Transverse colon (tissue), 4 donors: ENCODE measurements around the gene LMAN1. TPM values are rescaled to one million over a fixed set of nuclear protein-coding genes. Genes with fewer than 3 reads are reported as not detected.

Experiments used
- DNase-seq: peaks from one replicate; pipeline ENCODE4 v3.0.0-alpha.2; 2019
- H3K27ac ChIP-seq, 4 donors: fragments of 200-600 bp; sonication (generic); 2 replicates each; pipeline ENCODE4 v1.5.1; 2016 to 2018; ENCODE audit warnings: inconsistent platforms in 4 of 4
- H3K27me3 ChIP-seq: fragments of 200-600 bp; sonication (generic); 2 replicates; pipeline ENCODE4 v1.5.1; 2017; ENCODE audit warnings: inconsistent platforms
- H3K36me3 ChIP-seq, 4 donors: fragments of 200-600 bp; sonication (generic); 2 replicates each; pipeline ENCODE4 v1.5.1; 2017 to 2019; ENCODE audit warnings: inconsistent platforms in 4 of 4
- H3K4me1 ChIP-seq, 4 donors: fragments of 200-600 bp; sonication (generic); 2 replicates each; pipeline ENCODE4 v1.5.1; 2017 to 2020; ENCODE audit warnings: inconsistent platforms in 4 of 4
- H3K4me3 ChIP-seq, 4 donors: fragments of 200-600 bp; sonication (generic); 1 replicate in 1 of 4; 2 replicates in 3 of 4; pipeline versions ENCODE4 v1.5.1 to v1.6.1; 2017 to 2019; ENCODE audit warnings: inconsistent platforms in 4 of 4
- H3K9me3 ChIP-seq, 2 donors: fragments of 200-600 bp; sonication (generic); 2 replicates each; pipeline ENCODE4 v1.5.1; 2017 to 2019; ENCODE audit warnings: inconsistent platforms in 2 of 2
- EP300 ChIP-seq: sonication (generic); formaldehyde crosslinking; IDR thresholded peaks from one replicate; pipeline ENCODE4 v1.6.1; 2017; ENCODE audit warnings: antibody characterized with exemption, low read depth
- POLR2A ChIP-seq: fragments of 450-650 bp; IDR thresholded peaks from one replicate; pipeline ENCODE4 v1.6.1; 2016; ENCODE audit warnings: antibody characterized with exemption, mild to moderate bottlenecking, moderate library complexity
- POLR2AphosphoS5 ChIP-seq, 3 donors: sonication (generic); formaldehyde crosslinking; IDR thresholded peaks; one replicate each; pipeline ENCODE4 v1.6.1; 2016; ENCODE audit warnings: antibody characterized with exemption in 3 of 3
- WGBS, 2 donors: methylation state at CpG; one replicate each; pipeline ENCODE4 v1.1.5; 2018; ENCODE audit warnings: low coverage in 1 of 2; 5-methylcytosine and 5-hydroxymethylcytosine counted together
- in situ Hi-C, 4 donors: fragments of 200-750 bp; cut with MboI; loops; one replicate each; pipeline versions ENCODE4 v1.15.0 to v1.15.1; 2017; ENCODE audit warnings: low sequenced_read_pairs in 3 of 4, low pct_ligation_motif_present in 1 of 4, low pct_unique_long_range_greater_than_20kb in 1 of 4
- intact Hi-C: fragments of 100-400 bp; cut with DNase I; formaldehyde crosslinking; loops from one replicate; pipeline ENCODE4 v1.15.1; 2023; ENCODE audit warnings: low total_unique reads
- total RNA-seq, 4 donors: library from RNA; depleted of rRNA; stranded (reverse); fragments of >200 nt; gene quantifications; one replicate each; pipeline ENCODE4 v1.1.0, GENCODE V29; 2016
- TF ChIP-seq, protein P1 (sequence below), 5 experiments: fragments of 200-600 bp in 3 of 5; fragments of 450-650 bp in 2 of 5; sonication (generic) in 3 of 5; IDR thresholded peaks; 1 replicate in 2 of 5; 2 replicates in 3 of 5; pipeline ENCODE4 v1.5.1; 2016 to 2017; ENCODE audit warnings: antibody characterized with exemption in 5 of 5, inconsistent platforms in 3 of 5, mild to moderate bottlenecking in 2 of 5, moderate library complexity in 1 of 5

LMAN1 gene
- total RNA-seq, 4 donors from 2014 or later: 27.1 to 80.8 (median 49.0) TPM

DNA sequence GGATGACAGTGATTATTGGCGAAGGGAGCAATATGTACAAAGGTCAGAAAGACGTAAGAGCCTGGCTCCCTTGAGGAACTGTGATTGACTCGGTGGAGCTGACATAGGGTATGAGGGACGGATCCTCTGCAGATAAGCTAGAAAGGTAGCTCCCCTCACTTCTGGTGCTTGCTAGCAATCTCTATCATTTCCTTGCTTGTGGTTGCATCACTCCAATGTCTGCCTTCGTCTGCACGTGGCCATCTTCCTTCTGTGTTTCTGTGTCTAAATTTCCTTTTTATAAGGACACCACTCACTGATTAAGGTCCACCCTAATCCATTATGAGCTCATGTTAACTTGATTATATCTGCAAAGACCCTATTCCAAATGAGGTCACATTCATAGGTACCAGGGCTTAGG lies 22.9 kb upstream of the LMAN1 start:
- H3K36me3 ChIP-seq: no peaks in the 10 kb centered on the region

DNA sequence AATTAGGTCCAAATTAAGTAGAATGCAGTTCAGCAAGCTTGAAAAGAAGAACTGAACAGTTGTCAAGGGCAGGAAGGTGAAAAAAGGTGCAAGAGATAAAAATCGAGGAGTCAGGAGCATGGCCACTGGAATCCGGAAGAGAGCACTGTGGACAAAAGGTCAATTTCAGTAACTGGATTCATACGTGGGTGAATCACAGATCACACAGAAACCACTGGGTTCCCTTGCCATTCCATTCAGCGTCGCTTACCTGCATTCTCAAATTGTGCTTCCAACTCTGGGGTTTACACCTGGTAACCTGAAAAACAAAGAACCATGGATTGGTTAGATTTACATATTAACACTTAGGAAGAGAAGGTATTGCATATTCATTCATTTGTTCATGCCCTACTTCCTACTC lies 21.6 kb upstream of the LMAN1 start:
- H3K36me3 ChIP-seq: no peaks in the 10 kb centered on the region
- 82 to 93% methylated on average over 4 to 5 of the region's 5 CpGs for WGBS, 2 donors
- intact Hi-C loops: no loop called here

More for the DNA sequence above, 22.9 kb upstream of the LMAN1 start:
- Histone ChIP-seq H3K4me1 (no peaks in the 10 kb centered on the region), H3K4me3 (no peak overlapping the region), H3K9me3 (no peaks in the 10 kb centered on the region), H3K27ac (no peak overlapping the region), H3K27me3 (no peaks in the 10 kb centered on the region)
- WGBS, 2 donors: 75 to 81% methylated on average over 6 of the region's 6 CpGs
- no peak for TF ChIP-seq POLR2A
- no peak for TF ChIP-seq POLR2AphosphoS5 (IDR thresholded peaks at IDR 0.05)
- TF ChIP-seq EP300: no peak
- TF ChIP-seq, protein P1, sequence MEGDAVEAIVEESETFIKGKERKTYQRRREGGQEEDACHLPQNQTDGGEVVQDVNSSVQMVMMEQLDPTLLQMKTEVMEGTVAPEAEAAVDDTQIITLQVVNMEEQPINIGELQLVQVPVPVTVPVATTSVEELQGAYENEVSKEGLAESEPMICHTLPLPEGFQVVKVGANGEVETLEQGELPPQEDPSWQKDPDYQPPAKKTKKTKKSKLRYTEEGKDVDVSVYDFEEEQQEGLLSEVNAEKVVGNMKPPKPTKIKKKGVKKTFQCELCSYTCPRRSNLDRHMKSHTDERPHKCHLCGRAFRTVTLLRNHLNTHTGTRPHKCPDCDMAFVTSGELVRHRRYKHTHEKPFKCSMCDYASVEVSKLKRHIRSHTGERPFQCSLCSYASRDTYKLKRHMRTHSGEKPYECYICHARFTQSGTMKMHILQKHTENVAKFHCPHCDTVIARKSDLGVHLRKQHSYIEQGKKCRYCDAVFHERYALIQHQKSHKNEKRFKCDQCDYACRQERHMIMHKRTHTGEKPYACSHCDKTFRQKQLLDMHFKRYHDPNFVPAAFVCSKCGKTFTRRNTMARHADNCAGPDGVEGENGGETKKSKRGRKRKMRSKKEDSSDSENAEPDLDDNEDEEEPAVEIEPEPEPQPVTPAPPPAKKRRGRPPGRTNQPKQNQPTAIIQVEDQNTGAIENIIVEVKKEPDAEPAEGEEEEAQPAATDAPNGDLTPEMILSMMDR (IDR thresholded peaks at IDR 0.05): no peak
- DNase-seq: no peak
- intact Hi-C loops (no loop called here), in situ Hi-C loops (no loop called here)

DNA sequence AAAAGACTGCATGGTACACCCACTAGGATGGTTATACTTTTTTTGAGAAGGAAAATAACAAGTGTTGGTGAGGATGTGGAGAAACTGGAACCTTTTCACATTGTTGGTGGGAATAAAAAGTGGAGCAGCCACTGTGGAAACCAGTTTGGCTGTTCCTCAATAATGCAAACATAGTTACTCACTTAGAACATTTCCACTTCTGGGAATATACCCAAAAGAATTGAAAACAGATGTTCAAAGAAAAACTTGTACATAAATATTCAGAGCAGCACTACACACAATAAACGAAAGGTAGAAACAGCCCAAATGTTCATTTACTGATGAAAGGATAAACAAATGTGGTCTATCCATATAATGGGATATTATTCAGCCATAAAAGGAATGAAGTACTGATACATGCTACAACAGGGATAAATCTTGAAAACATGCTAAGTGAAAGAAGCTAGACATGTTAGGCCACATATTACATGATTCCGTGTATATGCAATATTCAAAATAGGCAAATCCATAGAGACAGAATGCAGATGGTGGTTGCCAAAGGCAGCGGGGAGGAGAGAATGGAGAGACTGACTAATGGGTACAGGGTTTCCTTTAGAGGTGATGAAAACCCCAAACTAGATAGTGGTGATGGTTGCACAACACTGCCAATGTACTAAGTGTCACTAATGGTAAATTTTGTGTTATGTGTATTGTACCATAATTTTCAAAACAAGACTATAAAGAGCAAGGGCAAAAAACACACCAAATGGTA lies 20.9 kb upstream of the LMAN1 start:
- H3K9me3 ChIP-seq: no peaks in the 10 kb centered on the region
- no peaks in the 10 kb centered on the region for H3K27me3 ChIP-seq
- DNase-seq: no peak
- no peaks in the 10 kb centered on the region for H3K36me3 ChIP-seq
- in situ Hi-C loops: no loop called here
- TF ChIP-seq POLR2AphosphoS5 (IDR thresholded peaks at IDR 0.05) (no peak), EP300 (no peak), POLR2A (no peak)
- TF ChIP-seq, protein P1 (IDR thresholded peaks at IDR 0.05): no peak
- no peak overlapping the region for H3K4me3 ChIP-seq
- no peaks in the 10 kb centered on the region for H3K4me1 ChIP-seq
- WGBS, 2 donors: 79 to 92% methylated on average over 3 of the region's 3 CpGs
- H3K27ac ChIP-seq: no peak overlapping the region
- intact Hi-C loops: no loop called here

More for the DNA sequence above, 21.6 kb upstream of the LMAN1 start:
- H3K9me3 ChIP-seq: no peaks in the 10 kb centered on the region
- no peak overlapping the region for H3K4me3 ChIP-seq
- in situ Hi-C loops: no loop called here
- H3K4me1 ChIP-seq: no peaks in the 10 kb centered on the region
- H3K27ac ChIP-seq: no peak overlapping the region
- no peak for DNase-seq
- no peaks in the 10 kb centered on the region for H3K27me3 ChIP-seq
- TF ChIP-seq POLR2A (no peak), POLR2AphosphoS5 (IDR thresholded peaks at IDR 0.05) (no peak), EP300 (no peak)
- TF ChIP-seq, protein P1 (IDR thresholded peaks at IDR 0.05): no peak

- 61 to 67% methylated on average over 5 of the region's 5 CpGs for WGBS, 2 donors
- TF ChIP-seq, protein P1 (IDR thresholded peaks at IDR 0.05): no peak
- TF ChIP-seq POLR2A: no peak
- no peak for TF ChIP-seq EP300
- TF ChIP-seq POLR2AphosphoS5 (IDR thresholded peaks at IDR 0.05): no peak
Measured at GRCh38 chr18:59377613-59378337, 18.7 kb upstream of the LMAN1 start.

More at GRCh38 chr18:59377613-59378337, 18.7 kb upstream of the LMAN1 start:
- Histone ChIP-seq H3K27me3 (no peaks in the 10 kb centered on the region), H3K9me3 (no peaks in the 10 kb centered on the region), H3K36me3 (no peaks in the 10 kb centered on the region), H3K27ac (no peak overlapping the region), H3K4me3 (no peak overlapping the region), H3K4me1 (no peaks in the 10 kb centered on the region)
- intact Hi-C loops (no loop called here), in situ Hi-C loops (no loop called here)
- no peak for DNase-seq
